Stimulated activated CD4-positive, alpha-beta T cell treated with anti-CD3 and anti-CD28 coated beads, TNF-alpha, amount 100 ng/mL, for 24 hours (primary cell): Measurements from ENCODE around the gene ACO2.
"Not testable (repeated sequence)": the region's sequence is repeated elsewhere in the genome, so short reads cannot be mapped to it uniquely, and the experiment has no call there.

Experiments used
- DNase-seq, 3 experiments: peaks; one replicate each; pipeline ENCODE4 v3.0.0-alpha.2; 2020; ENCODE audit warnings: low read depth in 3 of 3

ACO2 gene

DNA sequence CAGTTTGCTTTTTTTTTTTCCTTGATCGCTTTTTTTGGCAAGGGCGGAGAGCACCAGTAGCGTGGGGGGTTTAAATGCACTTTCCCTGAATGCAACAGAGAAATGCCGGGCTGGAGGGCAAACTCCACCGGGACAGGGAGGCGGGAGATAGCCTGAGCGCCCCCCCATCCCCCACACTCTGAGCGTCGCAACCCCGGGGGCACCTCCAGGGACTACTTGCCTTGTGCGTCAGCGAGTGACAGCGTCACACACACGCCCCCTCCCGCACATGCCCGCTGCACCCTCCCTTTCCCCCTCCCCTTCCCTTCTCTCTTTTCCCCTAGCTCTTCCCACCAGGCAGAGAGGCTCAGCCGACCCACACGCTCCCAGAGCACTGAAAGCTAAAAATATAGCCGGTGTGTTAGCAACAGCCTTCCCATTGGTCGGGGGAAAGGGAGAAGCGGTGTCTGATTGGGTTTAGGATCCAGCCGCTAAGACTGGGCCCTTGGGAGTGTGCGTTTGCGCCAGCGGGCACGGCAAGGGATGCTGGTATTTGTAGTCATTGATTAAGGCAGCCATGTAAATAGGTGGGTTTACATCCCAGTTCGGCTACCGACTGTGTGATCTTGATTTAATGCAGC lies 20.6 kb upstream of the ACO2 start:
- peak; percentile 84 to 90 (median 84) for DNase-seq

DNA sequence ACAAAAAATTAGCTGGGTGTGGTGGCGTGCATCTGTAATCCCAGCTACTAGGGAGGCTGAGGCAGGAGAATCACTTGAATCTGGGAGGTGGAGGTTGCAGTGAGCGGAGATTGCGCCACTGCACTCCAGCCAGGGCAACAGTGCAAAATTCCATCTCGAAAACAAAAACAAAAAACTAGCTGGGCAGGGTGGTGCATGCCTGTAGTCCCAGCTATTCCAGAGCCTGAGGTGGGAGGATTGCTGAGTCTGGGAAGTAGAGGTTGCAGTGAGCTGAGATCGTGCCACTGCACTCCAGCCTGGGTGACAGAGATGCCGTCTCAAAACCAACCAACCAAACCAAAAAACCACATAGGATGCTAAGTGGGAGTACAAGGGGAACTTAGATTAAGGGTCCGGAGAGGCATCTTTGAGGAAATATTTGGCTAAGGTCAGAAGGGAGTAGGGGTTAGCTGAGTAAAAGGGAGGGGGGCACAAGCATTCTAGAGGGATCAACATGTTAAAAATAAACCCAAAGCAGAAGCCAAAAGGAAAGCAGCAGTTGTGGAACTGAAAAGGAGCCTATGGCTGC lies 10.7 kb upstream of the ACO2 start:
- DNase-seq: no peak

DNA sequence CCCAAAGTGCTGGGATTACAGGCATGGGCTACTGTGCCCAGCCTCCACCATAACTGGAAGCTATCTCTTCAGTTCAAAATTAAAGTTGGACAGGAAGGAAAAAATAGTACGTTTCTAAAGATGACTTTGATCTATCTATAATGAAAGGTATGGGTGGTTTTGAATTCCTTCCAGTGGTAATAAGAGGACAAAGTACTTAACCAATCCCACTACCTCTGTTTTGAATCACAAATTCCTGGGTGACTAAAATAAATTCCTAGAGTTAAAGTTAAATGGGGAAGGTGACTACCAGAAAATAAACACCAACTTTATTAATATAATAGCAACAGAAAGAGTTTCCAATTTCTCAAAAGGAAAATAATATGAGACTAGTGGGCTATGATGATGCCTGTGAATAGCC lies 9.5 kb upstream of the ACO2 start:
- no peak for DNase-seq

DNA sequence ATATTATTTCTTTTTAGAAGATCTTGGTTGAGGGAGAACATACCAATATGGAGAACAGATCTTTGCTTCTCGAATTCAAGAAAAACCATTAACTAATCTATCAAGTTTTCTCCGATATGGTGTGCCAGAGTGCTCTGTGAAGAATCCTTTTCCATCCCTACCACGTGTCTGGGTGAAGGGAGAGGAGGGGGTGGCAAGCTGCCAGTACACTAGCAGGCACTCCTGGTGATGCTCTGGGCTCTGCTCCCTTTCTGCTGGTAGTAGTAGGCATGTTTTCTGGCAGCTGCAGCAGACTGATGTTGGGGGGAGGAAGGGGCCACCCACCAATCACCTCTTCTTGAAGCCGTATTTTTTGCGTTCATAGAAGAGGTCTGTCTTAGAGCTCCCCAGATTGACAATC lies 8.8 kb upstream of the ACO2 start:
- DNase-seq: not testable (repeated sequence)

DNA sequence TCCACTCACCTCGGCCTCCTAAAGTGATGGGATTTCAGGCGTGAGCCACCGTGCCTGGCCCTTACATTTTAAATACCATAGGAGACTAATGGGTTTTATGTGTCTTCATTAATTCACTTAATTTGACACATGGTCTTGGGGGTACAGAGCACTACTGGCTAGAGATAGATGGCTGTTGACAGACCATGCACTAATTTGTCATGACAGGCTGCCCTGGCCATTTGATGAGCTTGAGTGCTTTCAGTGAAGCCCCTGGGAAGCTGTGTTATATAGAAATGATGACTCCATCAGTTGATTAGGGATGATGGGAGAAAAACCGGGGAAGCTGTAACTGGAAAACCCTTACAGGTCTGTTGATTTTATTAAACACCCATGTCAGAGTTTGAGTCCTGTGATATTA lies 7.0 kb upstream of the ACO2 start:
- DNase-seq: no peak

DNA sequence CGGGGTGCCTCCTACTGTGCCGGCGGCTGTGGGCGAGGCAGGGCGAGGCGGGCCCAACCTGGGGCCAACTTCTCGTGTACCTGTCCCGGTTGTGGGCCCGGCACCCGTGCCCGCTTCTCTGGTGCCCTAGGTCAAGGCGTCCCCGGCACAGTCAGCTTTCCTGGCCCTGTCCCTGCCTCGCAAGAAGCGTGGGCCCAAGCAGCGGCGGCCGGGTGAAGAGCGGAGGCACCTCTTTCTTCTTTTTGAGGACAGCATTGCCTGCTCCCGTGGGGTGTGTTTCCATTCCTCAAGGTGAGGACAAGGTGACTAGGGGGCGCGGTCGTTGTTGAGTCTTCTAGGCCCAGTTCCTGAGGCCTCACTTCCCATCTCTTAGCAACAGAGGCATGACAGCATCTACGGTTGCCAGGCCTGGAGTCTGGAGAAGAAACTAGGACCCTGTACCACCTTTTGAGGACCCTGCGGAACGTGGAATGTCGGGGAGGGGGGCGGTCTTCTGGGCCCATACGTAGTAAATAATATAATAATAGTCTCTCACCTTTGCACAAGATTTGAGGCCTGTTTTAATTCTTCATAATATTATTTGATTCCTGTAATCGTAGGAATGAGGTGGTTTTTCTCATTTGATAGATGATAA lies 418 bp downstream of the ACO2 start:
- DNase-seq: peak in 2 of 3 experiments; percentile 13 to 43

DNA sequence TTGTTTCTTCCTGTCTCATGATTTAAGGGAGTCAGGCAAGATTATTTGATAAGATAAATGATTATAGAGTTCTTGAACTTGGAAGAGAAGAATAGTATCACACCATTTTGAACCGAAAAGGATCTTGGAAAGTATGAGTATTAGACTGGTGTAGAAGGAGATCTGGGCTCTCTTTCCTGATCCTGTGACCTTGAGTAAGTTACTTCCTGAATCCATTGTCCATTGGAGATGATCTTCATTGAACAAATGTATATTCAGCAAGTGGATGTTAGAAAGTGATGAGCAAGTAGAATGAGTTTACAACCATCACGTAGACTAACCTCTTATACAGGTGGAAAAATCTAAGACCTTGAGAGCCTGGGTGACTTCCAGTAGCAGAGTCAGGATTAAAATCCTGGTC lies 2.0 kb downstream of the ACO2 start:
- no peak for DNase-seq

DNA sequence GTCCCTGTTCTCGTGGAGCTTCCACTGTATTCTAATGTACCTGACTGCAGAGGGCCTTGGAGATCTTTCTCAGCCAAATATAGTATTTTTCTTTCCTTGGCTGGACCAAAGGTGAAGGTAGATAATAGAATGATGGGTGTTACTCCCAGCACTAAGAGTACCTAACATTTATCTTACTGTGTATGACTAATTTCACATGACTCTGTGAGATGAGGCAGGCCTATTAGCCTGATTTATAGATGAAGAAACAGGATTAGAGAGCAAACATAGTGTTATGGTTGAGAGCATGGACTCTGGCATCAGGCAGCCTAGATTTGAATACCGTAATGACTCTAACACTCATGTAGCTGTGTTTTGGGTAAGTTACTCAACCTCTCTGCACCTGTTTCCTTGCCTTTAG lies 2.7 kb downstream of the ACO2 start:
- no peak for DNase-seq

DNA sequence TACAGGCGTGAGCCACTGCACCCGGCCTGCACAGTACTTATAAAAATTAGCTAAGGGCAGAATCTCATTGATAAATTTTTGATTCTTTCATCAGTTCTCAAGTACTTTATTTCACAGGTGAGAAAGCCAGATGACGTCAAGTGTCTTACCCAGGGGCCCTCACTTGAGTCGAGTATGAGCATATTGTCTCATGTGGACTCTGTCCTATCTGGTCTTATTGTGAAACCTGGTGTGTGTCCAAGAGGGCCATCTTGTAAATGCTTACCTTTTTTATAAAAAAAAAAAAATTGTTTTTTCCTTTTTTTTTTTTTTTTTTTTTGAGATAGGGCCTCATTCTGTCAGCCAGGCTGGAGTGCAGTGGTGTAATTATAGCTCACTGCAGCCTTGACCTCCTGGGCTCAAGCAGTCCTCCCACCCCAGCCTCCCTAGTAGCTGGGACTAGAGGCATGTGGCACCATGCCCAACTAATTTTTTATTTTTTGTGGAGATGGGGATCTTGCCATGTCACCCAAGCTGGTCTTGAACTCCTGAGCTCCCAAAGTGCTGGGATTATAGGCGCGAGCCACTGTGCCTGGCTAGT lies 6.0 kb downstream of the ACO2 start:
- DNase-seq: no peak

DNA sequence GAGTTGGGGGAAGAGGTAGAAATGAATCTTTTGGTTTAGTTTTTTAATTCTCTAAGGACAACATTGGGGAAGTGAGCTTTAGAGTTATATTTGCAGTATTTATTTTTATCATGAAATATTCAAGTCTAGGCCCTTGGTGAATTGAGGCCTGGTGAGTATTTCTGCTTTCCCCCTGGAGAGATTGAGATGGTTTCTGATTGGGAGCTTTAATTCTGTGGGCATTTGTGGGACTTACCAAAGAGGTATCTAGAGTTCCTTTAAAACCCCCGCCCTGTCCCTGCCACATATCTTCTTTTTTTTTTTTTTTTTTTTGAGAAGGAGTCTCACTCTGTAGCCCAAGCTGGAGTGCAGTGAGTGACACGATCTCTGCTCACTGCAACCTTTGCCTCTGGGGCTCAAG lies 9.6 kb downstream of the ACO2 start:
- no peak for DNase-seq

DNA sequence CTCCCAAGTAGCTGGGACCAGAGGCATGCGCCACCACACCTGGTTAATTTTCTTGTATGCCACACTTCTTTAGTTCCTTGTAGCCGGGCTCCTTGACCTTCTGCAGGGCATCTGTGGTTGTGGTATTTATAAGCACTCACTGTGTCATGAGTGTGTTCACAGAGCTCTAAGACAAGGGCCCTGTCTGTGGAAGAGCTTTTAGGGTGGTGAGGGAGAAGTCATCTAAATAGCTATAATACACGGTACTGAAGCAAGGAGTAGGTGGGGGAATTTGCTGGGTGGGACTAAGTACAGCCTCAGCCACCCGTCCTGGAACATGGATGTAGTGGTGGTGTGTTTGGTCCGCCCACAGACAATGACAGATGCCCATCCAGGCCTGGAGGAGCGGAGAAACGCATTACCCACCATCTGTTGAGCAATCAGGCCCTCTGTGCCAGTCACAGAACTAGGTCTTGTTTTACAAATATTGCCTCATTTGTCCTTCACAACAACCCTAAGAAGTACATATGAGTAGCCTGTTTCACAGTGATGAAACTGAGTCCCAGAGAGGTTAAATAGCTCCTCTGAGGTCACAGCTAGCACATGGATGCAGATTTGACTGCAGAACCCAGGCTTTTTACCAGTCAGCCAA lies 10.1 kb downstream of the ACO2 start:
- DNase-seq: no peak

DNA sequence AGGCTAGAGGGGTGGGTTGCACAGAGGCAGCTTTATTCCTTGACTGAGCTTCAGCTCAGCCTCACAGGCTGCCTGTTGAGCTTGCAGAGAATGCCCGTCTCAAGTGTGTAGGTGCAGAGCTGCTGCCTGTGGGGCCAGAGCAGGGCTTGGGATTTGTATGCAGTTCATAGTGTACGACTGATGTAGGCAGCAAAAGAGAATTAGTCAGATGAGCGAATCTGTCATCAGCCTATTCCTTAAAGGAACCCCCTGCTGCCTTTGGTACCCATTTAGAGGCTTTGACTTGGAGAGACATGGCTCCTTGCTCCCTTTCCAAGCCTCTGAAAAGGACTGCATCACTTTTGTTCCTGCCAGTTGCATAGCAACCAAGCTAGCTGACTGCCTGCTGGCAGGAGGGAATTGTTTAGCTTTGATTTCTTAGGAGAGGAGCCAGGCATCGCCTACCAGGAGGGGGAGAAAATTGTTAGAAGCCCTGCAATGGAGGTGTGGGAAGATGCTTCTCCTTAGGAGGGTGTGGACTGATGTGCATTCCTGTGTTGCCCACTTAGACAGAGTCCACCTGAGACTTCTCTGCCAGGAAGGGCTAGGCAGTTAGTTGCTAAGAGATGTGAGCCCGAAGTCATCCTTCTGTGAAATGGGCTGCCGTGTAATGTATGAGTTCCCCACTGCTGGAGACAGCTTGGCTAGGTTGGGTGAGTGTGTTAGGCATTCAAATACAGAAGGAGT lies 10.9 kb downstream of the ACO2 start:
- no peak for DNase-seq

DNA sequence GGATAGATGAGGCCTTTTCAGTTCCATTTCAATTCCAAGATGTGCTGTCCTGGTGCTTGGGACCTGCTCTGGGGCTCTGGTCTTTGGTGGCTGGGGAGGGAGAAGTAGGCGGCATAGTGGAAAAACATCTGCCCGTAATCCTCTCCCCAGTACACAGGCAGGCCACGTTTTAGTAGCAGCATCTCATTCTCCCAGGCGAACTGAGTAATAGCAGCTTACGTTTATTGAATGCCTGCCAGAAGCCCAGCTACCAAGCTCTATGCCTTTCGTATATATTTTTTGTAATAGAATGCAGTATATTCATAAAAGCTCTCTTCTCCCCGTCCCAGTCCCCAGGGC lies 11.4 kb downstream of the ACO2 start:
- DNase-seq: no peak

DNA sequence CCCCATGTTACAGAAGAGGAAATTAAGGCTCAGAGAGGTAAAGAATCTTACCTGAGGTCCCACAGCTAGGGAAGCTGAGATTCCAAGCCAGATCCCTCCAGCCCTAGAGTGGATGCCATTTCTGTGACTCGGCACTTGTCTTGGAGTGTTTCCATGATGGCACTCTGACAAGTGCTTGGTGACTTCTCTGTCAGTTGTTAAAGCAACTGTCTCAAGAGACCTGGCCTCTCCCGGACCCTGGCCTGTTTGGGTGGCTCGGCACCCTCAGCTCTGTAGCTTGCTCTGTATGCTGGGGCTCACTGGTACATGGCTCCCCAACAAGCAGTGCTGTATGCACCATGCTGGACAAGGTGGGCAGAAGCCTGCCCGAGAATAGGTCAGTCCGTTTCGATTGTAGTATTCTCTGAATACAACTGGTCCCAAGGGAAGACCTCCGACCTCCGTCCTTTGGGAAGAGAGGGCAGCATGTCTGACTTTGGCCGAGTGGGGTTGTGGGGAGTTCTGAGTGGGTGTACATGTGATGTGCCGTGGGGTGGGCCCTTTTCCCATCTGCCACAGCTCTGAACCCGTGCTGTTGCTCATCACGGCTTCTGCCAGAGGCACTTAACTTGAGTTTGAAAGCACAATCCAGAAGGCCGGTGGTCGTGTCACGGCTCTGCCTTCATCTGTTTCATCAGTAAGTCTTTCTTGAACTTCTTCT lies 12.4 kb downstream of the ACO2 start:
- no peak for DNase-seq

DNA sequence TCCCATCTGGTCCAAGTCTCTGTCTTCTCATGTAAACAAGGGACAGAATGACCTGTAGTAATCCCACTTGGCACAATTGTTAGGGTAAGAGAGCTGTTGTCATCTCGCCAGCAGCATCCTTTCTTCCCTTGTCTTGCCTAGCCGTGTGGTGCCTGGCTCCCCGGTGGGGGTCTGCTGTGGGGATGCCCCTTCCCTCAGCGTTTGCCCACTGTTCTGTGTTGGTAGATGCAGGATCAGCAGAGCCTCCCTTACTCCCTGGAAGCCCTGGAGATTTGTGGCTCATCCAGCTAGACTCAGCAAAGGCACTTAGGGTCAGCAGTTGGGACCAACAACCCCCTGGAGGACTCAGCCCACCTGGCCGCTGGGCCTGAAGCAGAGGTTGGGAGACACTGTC lies 13.0 kb downstream of the ACO2 start:
- no peak for DNase-seq

DNA sequence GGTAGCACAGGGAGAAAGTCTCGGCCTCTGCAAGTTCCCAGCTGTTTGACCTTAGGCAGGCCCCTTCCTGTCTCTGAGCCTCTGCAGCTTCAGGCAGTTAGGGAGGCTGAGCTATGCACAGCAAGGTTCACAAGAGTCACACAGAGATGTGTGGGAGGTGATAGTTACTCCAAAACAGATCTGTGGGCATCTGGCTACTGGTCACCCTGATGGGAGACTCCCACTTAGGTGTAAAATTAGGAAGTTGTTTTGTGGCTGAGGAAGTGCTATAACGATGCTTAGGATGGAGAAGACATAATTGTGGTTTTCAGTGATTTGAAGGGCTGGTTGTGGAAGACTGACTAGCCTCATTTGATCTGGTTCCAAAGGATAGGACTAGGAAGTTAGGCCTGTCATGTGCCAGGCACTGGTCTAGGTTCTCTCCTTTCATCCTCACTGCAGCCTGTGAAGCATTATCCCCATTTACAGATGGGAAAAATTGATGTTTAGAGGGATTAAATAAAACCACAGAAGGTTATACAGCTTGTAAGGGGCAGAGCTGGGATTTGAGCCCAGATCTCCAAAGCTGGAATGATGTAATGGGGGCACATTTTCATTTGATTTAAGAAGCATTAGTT lies 13.5 kb downstream of the ACO2 start:
- no peak for DNase-seq

DNA sequence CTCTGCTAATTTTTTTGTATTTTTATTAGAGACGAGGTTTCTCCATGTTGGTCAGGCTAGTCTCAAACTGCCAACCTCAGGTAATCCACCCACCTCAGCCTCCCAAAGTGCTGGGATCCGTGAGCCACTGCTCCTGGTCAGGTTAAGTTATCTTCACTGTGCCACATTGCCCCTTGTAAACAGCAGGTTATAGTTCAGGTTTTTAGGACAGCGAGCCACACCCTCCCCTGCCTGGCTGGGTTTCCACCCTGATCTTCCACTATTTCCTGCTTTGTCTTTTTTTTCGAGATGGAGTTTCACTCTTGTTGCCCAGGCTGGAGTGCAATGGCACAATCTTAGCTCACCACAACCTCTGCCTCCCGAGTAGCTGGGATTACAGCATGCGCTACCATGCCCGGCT lies 16.1 kb downstream of the ACO2 start:
- no peak for DNase-seq

DNA sequence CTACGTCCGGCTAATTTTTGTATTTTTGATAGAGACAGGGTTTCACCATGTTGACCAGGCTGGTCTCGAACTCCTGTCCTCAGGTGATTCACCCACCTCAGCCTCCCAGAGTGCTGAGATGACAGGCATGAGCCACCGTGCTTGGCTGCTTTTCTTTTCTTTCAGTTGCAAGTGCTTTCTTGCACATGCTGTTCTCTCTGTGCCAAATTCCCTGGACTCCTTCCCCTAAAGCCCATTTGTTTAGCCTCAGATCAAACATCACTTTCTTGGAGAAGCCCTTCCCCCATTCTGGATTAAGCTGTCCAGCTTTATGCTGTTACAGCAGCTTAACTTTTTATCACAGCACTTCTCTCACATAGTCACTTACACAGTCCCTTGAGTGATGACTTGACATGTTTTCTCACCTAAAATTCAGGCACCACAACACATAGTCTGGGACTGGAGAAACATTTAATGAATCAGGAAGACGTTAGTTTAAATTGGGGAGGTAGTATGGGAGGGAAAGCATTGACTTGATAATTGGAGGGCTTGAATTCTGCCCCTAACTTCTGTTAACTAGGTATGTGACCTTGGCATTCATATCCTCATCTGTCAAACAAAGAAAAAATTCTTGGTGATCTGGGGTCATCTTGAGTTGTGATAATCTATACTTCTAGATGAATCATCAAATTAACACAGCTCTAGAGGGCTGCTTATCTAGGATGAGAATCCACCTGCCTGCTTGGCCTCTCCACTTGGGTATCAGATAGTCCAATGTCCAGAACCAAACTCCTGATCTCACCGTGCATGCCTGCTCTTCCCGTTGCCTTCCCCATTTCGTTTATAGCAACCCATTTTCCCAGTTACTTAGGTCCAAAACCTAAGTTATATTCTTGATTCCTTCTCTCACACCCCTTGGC lies 18.4 kb downstream of the ACO2 start:
- no peak for DNase-seq

DNA sequence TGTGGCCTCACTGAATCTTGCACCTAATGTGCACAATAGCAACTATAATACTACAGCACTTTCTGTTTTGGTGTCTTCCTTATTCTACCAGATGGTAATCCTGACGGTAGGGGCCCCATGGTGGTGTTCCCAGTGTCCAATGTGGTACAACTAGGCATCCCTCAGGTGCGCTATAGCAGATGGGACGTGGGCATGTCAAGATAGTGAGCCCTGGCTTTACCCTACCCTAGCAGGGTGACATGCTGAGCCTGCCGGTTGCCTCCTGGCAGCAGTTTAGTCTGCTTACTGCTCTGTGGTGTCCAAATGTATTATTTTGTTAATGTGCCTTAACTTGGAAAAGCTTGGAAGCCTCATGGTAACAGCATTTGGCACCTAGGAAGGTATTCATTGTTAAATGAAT lies 19.2 kb downstream of the ACO2 start:
- DNase-seq: no peak
